IMR-90 (cell line): ENCODE measurements around the gene MED23. TPM values are rescaled to one million over a fixed set of nuclear protein-coding genes. Genes with fewer than 3 reads are reported as not detected.

Source experiments
- ATAC-seq: fragments of 200-7000 bp; cut with Tn5 transposase; 2 replicates; pipeline ENCODE4 v1.9.1; 2020; ENCODE audit warnings: low read depth, mild to moderate bottlenecking, moderate library complexity
- BruUV-seq: library from RNA; stranded (reverse); fragments of 400-500 nt; replicated peaks from 2 replicates; lab custom pipeline; 2021; lab: Mats Ljungman, UMichigan
- CTCF ChIA-PET: fragments of 300-600 bp; formaldehyde crosslinking; extraction: SDS; loops from one replicate; lab custom pipeline; 2021; ENCODE audit warnings: antibody characterized with exemption; lab: Yijun Ruan, JAX
- POLR2A ChIA-PET: fragments of 300-600 bp; sonication (Branson Sonifier 250); formaldehyde crosslinking; loops from one replicate; lab custom pipeline; 2022; ENCODE audit warnings: antibody characterized with exemption; ENCODE audit not compliant: unreplicated experiment; lab: Charles Lee
- DNase-seq: peaks from one replicate; pipeline ENCODE4 v3.0.0; 2013
- H2AFZ ChIP-seq: replicated peaks from 2 replicates; pipeline ENCODE3; 2013; ENCODE audit warnings: low read length, mild to moderate bottlenecking; ENCODE audit not compliant: poor library complexity
- H2AK5ac ChIP-seq: 2 replicates; pipeline ENCODE4 v1.6.1; 2013; ENCODE audit warnings: low read depth, low read length, inconsistent platforms
- H2AK9ac ChIP-seq: replicated peaks from 2 replicates; pipeline ENCODE3; 2013; ENCODE audit warnings: mild to moderate bottlenecking, low read depth, low read length, moderate library complexity; ENCODE audit not compliant: poor library complexity
- H2BK120ac ChIP-seq: 2 replicates; pipeline ENCODE4 v1.6.1; 2013; ENCODE audit warnings: low read depth, low read length, inconsistent platforms
- H2BK15ac ChIP-seq: 3 replicates; pipeline ENCODE4 v1.6.1; 2013; ENCODE audit warnings: low read depth, low read length, inconsistent platforms
- H2BK20ac ChIP-seq: 2 replicates; pipeline ENCODE4 v1.6.1; 2013; ENCODE audit warnings: low read depth, mild to moderate bottlenecking, inconsistent platforms, low read length, moderate library complexity
- H2BK5ac ChIP-seq: 2 replicates; pipeline ENCODE4 v1.6.1; 2013; ENCODE audit warnings: mild to moderate bottlenecking, low read depth, low read length, inconsistent platforms; ENCODE audit not compliant: poor library complexity, severe bottlenecking
- H3K14ac ChIP-seq: replicated peaks from 2 replicates; pipeline ENCODE4 v1.6.1; 2013; ENCODE audit warnings: low read depth, low read length, inconsistent platforms
- H3K18ac ChIP-seq: 2 replicates; pipeline ENCODE4 v1.6.1; 2013; ENCODE audit warnings: low read depth, low read length, control low read depth
- H3K23ac ChIP-seq: 2 replicates; pipeline ENCODE4 v1.6.1; 2013; ENCODE audit warnings: low read depth, low read length, inconsistent platforms
- H3K27ac ChIP-seq: 2 replicates; pipeline ENCODE4 v1.5.1; 2013; ENCODE audit warnings: mild to moderate bottlenecking, control low read depth, low read length; ENCODE audit not compliant: insufficient read depth
- H3K27me3 ChIP-seq: 2 replicates; pipeline ENCODE4 v1.6.1; 2013; ENCODE audit warnings: low read length; ENCODE audit not compliant: control insufficient read depth, insufficient read depth
- H3K36me3 ChIP-seq: 2 replicates; pipeline ENCODE4 v1.6.1; 2013; ENCODE audit warnings: low read length, mixed read lengths; ENCODE audit not compliant: control insufficient read depth, insufficient read depth
- H3K4ac ChIP-seq: 2 replicates; pipeline ENCODE4 v1.6.1; 2013; ENCODE audit warnings: low read depth, low read length, inconsistent platforms
- H3K4me1 ChIP-seq: 2 replicates; pipeline ENCODE4 v1.6.1; 2013; ENCODE audit warnings: low read length, mixed read lengths; ENCODE audit not compliant: control insufficient read depth, insufficient read depth
- H3K4me2 ChIP-seq: 2 replicates; pipeline ENCODE4 v1.6.1; 2013; ENCODE audit warnings: low read depth, mild to moderate bottlenecking, control low read depth, low read length, moderate library complexity
- H3K4me3 ChIP-seq: 2 replicates; pipeline ENCODE4 v1.5.1; 2013; ENCODE audit warnings: low read depth, mild to moderate bottlenecking, control low read depth, low read length, moderate library complexity; ENCODE audit not compliant: insufficient read depth
- H3K56ac ChIP-seq: 2 replicates; pipeline ENCODE4 v1.6.1; 2013; ENCODE audit warnings: low read length, inconsistent platforms; ENCODE audit not compliant: insufficient read depth; ENCODE audit errors: extremely low read depth
- H3K79me1 ChIP-seq, 2 experiments: 2 replicates each; pipeline ENCODE4 v1.6.1; 2013; ENCODE audit warnings: low read length in 2 of 2, inconsistent platforms in 1 of 2, low read depth in 1 of 2
- H3K9ac ChIP-seq: 2 replicates; pipeline ENCODE4 v1.6.1; 2013; ENCODE audit warnings: low read depth, low read length, control low read depth
- H3K9me1 ChIP-seq: 2 replicates; pipeline ENCODE4 v1.6.1; 2013; ENCODE audit warnings: low read length, inconsistent platforms; ENCODE audit not compliant: insufficient read depth
- H3K9me3 ChIP-seq: 2 replicates; pipeline ENCODE4 v1.6.1; 2013; ENCODE audit warnings: low read length; ENCODE audit not compliant: control insufficient read depth, insufficient read depth
- H4K20me1 ChIP-seq: 2 replicates; pipeline ENCODE4 v1.6.1; 2013; ENCODE audit warnings: low read length, inconsistent platforms; ENCODE audit not compliant: insufficient read depth
- H4K5ac ChIP-seq: 2 replicates; pipeline ENCODE4 v1.6.1; 2013; ENCODE audit warnings: mild to moderate bottlenecking, low read depth, low read length, control low read depth
- H4K8ac ChIP-seq, 2 experiments: 2 replicates each; pipeline ENCODE4 v1.6.1; 2013; ENCODE audit warnings: low read depth in 2 of 2, low read length in 2 of 2, control low read depth in 1 of 2, inconsistent platforms in 1 of 2
- H4K91ac ChIP-seq: 2 replicates; pipeline ENCODE4 v1.6.1; 2013; ENCODE audit warnings: low read depth, low read length, inconsistent platforms; ENCODE audit not compliant: insufficient read depth
- CHD1 ChIP-seq: IDR thresholded peaks from 2 replicates; pipeline ENCODE4 v1.6.1; 2012; ENCODE audit warnings: low read depth, low read length, improper control_type of control experiment
- ELK1 ChIP-seq: fragments of 150-350 bp; IDR thresholded peaks from 2 replicates; pipeline ENCODE4 v1.6.1; 2016; ENCODE audit warnings: low read depth, mild to moderate bottlenecking, low read length, moderate library complexity, borderline replicate concordance
- FOS ChIP-seq: fragments of 150-350 bp; IDR thresholded peaks from 2 replicates; pipeline ENCODE4 v1.6.1; 2016; ENCODE audit warnings: low read depth, low read length
- MXI1 ChIP-seq: IDR thresholded peaks from 2 replicates; pipeline ENCODE4 v1.6.1; 2012; ENCODE audit warnings: low read depth, mild to moderate bottlenecking, low read length, moderate library complexity, borderline replicate concordance
- NFE2L2 ChIP-seq: fragments of 150-350 bp; IDR thresholded peaks from 2 replicates; pipeline ENCODE4 v1.6.1; 2016; ENCODE audit warnings: low read depth, mild to moderate bottlenecking, low read length
- POLR2A ChIP-seq: IDR thresholded peaks from 2 replicates; pipeline ENCODE4 v1.6.1; 2012; ENCODE audit warnings: mild to moderate bottlenecking, low read depth, low read length
- RAD21 ChIP-seq: IDR thresholded peaks from 2 replicates; pipeline ENCODE4 v1.6.1; 2012; ENCODE audit warnings: low read length, improper control_type of control experiment
- RCOR1 ChIP-seq: IDR thresholded peaks from 2 replicates; pipeline ENCODE4 v1.6.1; 2012; ENCODE audit warnings: mild to moderate bottlenecking, low read length, improper control_type of control experiment; ENCODE audit not compliant: insufficient replicate concordance
- SMC3 ChIP-seq: fragments of 150-350 bp; IDR thresholded peaks from 2 replicates; pipeline ENCODE4 v1.6.1; 2016; ENCODE audit warnings: low read depth, mild to moderate bottlenecking, antibody characterized with exemption, low read length, moderate library complexity
- USF2 ChIP-seq: fragments of 150-350 bp; IDR thresholded peaks from 2 replicates; pipeline ENCODE4 v1.6.1; 2017; ENCODE audit warnings: mild to moderate bottlenecking, antibody characterized with exemption, low read length, low read depth
- WGBS, 2 experiments: methylation state at CpG; one replicate each; pipeline versions ENCODE4 v1.1.5 to v1.1.7; 2013; ENCODE audit warnings: missing lambda C conversion rate in 2 of 2; ENCODE audit not compliant: insufficient read length in 1 of 2; ENCODE audit errors: extremely low coverage in 2 of 2; 5-methylcytosine and 5-hydroxymethylcytosine counted together
- dilution Hi-C: fragments of 300-500 bp; cut with HindIII; formaldehyde crosslinking; loops from one replicate; pipeline ENCODE4 v1.14.3; 2018; ENCODE audit warnings: low sequenced_read_pairs; ENCODE audit not compliant: unreplicated experiment
- in situ Hi-C: fragments of 300-500 bp; cut with MboI; formaldehyde crosslinking; loops from 3 replicates; pipeline ENCODE4 v1.14.3; 2019; ENCODE audit warnings: low sequenced_read_pairs, inconsistent platforms, mixed read lengths
- intact Hi-C: fragments of 100-400 bp; cut with micrococcal nuclease; formaldehyde crosslinking; loops from 2 replicates; pipeline ENCODE4 v1.10.0; 2022
- polyA plus RNA-seq, 3 experiments: library from polyadenylated mRNA; depleted of rRNA; stranded (reverse); fragments of >200 nt; gene quantifications; 2 replicates each; pipeline ENCODE4 v1.2.3, GENCODE V29; 2012; ENCODE audit warnings: low replicate concordance in 1 of 3
- total RNA-seq: library from RNA; depleted of rRNA; stranded (reverse); fragments of >200 nt; gene quantifications from 2 replicates; pipeline ENCODE4 v1.2.3, GENCODE V29; 2012

MED23 gene
- total and polyA plus RNA-seq, 2 of the 4 experiments (the other 2 are of a cell fraction), result 16.0 to 40.7 TPM

DNA sequence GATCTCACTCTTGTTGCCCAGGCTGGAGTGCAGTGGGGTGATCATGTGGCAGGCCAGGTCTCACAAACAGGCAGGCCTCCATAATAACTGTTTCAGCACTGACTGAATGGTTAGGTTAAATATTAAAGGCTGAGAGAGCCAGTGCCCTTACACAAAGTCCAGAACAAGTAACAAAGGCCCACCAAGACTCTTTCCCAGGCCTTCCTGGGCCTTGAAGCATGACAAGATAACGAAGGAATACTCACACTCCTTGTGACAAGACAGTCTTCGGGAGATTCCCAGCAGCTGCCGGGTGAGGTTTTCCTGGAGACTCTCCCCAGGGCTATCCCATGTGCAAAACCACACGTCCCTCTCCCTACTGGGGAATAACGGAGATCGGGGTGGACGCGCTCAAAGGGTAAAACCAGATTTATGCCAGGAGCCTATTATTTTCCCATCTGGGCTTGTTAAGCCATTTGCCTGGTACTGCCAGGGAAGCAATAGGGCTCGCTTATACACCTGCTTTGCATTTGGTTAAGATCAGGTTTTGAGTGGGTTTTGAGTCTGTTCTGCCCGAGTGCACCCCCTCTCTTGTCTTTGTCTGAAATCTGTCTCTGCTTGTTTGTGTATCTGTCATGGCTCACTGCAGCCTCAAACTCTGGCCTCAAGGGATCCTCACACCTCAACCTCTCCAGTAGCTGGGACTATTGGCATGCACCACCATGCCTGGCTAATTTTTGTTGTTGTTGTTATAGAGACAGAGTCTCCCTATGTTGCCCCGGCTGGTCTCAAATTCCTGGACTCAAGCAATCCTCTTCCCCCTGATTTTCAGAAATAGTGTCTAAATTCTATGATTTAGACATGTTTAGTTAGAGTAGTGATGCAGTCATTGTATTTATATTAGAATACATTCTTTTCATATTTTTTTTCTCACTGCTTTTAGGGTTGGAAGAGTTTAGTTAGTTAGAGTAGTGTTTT lies 7.6 kb upstream of the MED23 start (continued):
- TF ChIP-seq POLR2A (no peak), SMC3 (no peak)

GRCh38 chr6:131631625-131632289 lies 3.7 kb upstream of the MED23 start:
- Histone ChIP-seq H3K14ac (no peak overlapping the region), H3K9ac (no peak overlapping the region), H2BK120ac (no peak overlapping the region), H3K4me3 (no peak overlapping the region), H4K20me1 (no peaks in the 10 kb centered on the region), H3K36me3 (no peaks in the 10 kb centered on the region), H3K27ac (no peak overlapping the region), H3K27me3 (peaks cover 2% of the 10 kb centered on the region), H2BK15ac (no peak overlapping the region), H3K9me3 (no peaks in the 10 kb centered on the region), H3K56ac (no peak overlapping the region), H3K4me1 (peaks cover 3% of the 10 kb centered on the region; the same call in 1 of the 2 replicates), H3K23ac (no peak overlapping the region), H4K8ac (no peak overlapping the region), H4K5ac (no peak overlapping the region), H3K18ac (no peak overlapping the region), H2AK9ac (no peak overlapping the region), H2BK20ac (no peak overlapping the region), H3K9me1 (no peaks in the 10 kb centered on the region; the same call in 1 of the 2 replicates), H3K4me2 (no peak overlapping the region), H2AK5ac (no peak overlapping the region), H3K79me1 (peaks cover 4 to 11% of the 10 kb centered on the region in 2 experiments; a peak in 3 of 4 replicates), H2BK5ac (no peak overlapping the region), H4K91ac (no peak overlapping the region), H2AFZ (no peak overlapping the region), H3K4ac (no peak overlapping the region)
- no CpG with 5 or more reads among the region's 3 CpGs for WGBS, 2 experiments
- DNase-seq (no peak), ATAC-seq (no peak)
- dilution Hi-C loops, result no loop called here
- ChIA-PET POLR2A (no interaction called here), CTCF (no interaction called here)
- intact Hi-C loops, result no loop called here
- in situ Hi-C loops, result no loop called here
- no TSS peak for BruUV-seq
- TF ChIP-seq USF2, result no peak
- no peak for TF ChIP-seq SMC3
- no peak for TF ChIP-seq POLR2A
- no peak for TF ChIP-seq RAD21
- TF ChIP-seq RCOR1, result no peak
- TF ChIP-seq MXI1, result no peak
- no peak for TF ChIP-seq ELK1
- TF ChIP-seq NFE2L2, result no peak
- TF ChIP-seq FOS, result no peak
- TF ChIP-seq CHD1, result no peak
